ENCODE measurements around the gene ADCY7.

Gene ADCY7

GRCh38 chr16:50248845-50249244, 17.5 kb upstream of the ADCY7 start:
- no peak for DNase-seq (ENCODE audit: low spot score)

DNA sequence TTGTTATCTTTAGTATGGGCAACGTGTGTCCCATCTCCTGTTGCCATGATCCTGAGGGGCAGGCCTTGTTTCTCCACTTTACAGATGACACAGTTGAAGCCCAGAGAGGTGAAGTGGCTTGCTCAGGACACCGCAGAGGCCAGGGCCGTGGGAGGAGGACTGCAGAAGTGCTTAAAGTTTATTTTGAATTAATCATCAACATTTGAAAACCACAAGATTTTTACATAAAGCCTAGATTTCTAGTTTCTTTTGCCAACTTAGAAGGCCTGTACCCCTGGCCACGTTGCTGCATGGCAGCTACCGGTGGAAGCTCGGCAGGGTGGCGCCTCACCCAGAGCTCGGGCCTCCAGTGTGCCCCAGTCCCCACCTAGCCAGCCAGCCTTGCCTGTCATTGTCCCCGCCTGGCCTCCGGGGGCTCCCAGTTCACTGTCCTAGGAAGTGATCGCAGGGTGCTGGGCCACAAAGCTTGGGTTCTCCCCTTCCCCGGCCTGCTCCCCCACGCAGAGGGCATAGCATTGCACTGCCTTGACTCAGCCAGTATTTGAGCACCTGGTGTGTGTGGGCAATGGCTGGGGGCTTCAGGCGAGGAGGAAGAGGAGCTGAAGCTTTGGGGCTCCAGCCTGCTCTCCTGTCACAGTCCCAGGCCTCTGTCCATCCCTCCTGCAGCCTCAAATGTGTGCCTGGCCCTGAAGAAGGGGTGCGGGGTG, 14.8 kb upstream of the ADCY7 start:
- DNase-seq (ENCODE audit: low spot score) = no peak

DNA sequence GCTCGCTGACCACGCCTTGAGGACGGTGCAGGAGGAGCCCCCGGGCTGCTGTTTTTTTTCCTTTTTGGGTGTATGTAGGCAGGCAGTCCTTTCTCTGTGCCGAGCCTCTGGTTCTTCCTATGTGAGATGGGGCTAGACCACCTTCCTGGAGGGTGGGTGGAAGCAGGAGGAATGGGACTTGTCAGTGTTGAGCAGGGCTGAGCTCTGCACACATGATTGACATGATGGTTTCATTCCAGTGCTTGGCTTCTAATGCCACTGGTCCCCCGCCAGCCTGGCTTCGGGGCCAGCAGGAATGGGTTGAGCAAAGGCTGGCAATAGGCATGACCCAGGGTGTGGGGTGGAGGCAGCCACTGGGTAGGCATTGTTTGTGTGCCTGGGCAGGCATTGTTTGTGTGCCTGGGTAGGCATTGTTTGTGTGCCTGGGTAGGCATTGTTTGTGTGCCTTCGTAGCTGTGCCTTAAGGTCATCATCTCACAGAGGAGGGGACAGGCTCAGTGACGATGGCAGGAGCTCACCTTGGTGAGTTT, 14.2 kb upstream of the ADCY7 start:
- no peak for DNase-seq (ENCODE audit: low spot score)

GRCh38 chr16:50252874-50253513, 13.4 kb upstream of the ADCY7 start:
- DNase-seq (ENCODE audit: low spot score) = no peak

DNA sequence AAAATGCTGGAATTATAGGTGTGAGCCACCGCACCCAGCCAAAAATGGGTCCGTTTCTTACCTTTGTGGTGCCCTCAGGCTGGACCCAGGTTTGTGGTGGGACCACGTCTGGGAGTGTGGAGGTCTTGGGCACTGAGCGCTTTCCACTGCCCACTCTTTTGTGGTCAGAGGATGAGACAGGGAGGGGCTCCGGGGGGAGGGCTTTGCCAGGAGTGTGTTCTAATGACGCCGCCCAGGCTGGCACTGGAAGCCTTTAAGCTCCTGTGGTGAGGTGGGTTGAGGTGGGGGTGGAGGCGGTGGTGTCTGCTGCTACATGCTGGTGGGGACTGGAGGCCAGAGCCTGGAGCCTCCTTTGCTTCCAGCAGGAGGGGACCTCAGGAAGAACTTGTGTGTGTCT, 12.8 kb upstream of the ADCY7 start:
- DNase-seq (ENCODE audit: low spot score) = no peak

DNA sequence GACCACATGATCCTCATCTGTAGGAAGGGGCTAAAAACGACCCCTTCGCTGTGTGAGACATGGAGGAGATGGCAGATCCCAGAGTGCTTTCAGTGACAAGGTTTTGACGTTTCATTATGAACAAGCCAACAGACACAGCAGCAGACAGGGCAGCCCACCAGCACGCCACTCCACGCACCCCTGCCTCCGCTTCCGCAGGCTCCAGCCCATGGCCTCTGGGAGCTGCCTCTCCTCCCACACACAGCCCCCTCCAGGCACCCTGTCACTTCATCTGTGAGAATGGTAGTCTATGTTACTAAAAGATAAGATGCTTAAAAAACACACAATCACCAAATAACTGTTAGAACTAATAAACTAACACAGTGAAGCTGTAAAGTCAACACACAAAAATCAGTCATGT, 12.3 kb upstream of the ADCY7 start:
- DNase-seq (ENCODE audit: low spot score) = no peak

DNA sequence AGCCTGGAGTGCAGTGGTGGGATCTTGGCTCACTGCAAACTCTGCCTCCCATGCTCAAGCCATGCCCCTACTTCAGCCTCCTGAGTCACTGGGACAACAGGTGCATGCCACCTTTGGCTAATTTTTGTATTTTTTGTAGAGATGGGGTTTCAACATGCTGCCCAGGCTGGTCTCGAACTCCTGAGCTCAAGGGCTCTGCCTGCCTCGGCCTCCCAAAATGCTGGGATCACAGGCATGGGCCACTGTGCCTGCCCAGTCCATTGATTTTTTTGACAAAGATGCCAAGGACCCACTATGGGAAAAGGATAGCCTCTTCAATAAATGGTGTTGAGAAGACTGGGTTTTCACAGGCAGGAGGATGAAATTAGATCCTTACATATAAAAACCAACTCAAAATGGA, 10.8 kb upstream of the ADCY7 start:
- DNase-seq (ENCODE audit: low spot score) = no peak

DNA sequence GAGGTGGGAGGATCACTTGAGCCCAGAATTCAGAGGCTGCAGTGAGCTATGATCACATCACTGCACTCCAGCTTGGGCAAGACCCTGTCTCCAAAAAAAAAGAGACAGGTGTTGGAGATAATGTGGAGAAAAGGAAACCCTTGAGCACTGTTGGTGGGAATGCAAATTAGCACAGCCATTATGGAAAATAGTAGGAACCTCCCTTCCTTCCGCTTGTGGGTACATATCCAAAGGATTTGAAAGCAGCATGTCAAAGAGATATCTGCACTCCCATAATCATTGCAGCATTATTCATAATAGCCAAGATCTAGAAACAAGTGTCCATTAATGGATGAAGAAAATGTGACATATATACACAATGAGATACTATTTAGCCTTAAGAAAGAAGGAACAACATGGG, 9.7 kb upstream of the ADCY7 start:
- no peak for DNase-seq (ENCODE audit: low spot score)

- no peak for DNase-seq (ENCODE audit: low spot score)
Observed at GRCh38 chr16:50257876-50258275, 8.5 kb upstream of the ADCY7 start.

- no peak for DNase-seq (ENCODE audit: low spot score)
Observed at GRCh38 chr16:50259334-50260205, 6.8 kb upstream of the ADCY7 start.

GRCh38 chr16:50260206-50261159, 5.9 kb upstream of the ADCY7 start:
- DNase-seq (ENCODE audit: low spot score) = no peak

GRCh38 chr16:50261160-50261706, 5.1 kb upstream of the ADCY7 start:
- DNase-seq (ENCODE audit: low spot score) = no peak

- no peak for DNase-seq (ENCODE audit: low spot score)
Observed at GRCh38 chr16:50261707-50262235, 4.6 kb upstream of the ADCY7 start.

DNA sequence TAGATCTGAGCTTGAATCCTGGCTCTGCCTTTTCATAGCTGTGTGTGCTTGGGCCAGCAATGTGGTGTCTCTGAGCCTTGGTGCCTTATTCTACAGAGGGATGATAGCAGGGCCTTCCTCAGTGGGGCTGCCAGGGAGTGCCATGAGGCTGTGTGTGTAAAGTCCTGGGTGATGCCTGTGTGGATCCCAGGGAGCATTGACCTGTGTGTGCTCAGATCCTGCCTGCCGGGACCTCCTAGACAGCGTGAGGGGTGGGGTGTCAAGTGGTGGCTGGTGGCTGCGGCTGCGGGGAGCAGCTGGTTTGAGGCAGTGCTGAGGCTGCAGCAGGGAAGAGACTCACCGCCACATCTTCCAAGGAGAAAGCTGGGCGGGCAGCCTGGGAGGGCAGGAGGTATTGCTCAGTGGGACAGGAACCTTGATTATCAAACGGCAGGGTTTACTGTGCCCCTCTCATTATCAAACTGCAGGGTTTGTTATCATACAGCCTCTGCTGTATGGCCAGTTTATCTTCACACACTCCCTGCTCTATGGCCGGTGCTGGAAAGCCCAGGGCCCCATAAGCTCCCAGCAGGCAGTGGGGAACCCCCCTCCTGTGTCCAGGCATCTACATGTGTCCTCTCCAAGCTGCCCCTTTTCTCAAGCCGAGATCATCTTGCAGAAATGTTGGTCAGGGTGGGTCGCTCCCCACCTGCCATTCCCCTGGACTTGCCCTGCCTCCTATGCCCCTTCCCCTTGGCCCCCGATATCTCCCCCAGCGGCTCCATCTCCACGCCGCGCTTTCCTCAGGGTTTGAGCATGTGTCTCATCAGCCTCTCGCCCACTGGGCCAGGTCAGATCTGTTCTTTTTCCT, 3.1 kb upstream of the ADCY7 start:
- DNase-seq (ENCODE audit: low spot score) = no peak

DNA sequence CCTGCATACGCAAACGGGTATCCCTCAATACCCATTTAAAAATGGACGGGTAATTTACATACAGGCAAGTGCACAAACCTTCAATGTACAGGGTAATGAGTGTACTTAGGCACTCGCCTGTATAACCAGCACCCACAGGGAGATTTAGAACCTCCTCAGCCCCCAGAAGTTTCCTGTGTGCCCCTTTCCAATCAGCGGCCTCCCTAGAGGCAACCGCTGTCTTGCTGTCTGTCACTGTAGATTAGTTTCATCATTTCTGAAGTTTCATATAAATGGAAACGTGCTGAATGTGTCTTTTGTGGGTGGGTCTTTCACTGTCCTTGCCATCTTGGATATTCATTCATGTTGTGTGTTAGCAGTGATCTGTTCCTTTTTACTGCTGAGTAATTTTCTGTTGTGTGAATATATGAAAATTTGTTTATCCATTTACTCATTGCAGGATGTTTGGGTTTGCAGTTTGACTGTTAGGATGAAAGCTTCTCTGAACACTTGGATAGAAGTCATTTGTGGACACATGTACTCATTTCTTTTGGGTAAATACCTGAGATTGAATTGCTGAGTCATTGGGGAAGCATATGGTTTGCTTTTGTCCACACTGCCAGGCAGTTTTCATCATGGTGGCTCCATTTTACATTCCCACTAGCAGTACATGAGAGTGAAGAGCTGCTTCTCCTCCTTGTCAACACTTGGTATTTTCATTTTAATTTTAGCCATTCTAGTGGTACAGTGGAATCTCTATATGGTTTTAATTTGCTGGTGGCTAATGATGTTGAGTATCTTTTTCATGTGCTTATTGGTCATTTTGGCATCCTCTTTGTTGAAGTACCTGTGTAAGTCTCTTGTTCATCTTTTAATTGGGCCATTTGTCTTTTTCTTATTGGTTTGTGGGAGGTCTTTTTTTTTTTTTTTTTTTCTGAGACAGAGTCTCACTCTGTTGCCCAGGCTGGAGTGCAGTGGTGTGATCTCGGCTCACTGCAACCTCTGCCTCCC, 2.1 kb upstream of the ADCY7 start:
- no peak for DNase-seq (ENCODE audit: low spot score)

GRCh38 chr16:50265260-50265659, 1.1 kb upstream of the ADCY7 start:
- DNase-seq (ENCODE audit: low spot score) = no peak

GRCh38 chr16:50265716-50266336, 525 bp upstream of the ADCY7 start:
- DNase-seq (ENCODE audit: low spot score) = no peak

DNA sequence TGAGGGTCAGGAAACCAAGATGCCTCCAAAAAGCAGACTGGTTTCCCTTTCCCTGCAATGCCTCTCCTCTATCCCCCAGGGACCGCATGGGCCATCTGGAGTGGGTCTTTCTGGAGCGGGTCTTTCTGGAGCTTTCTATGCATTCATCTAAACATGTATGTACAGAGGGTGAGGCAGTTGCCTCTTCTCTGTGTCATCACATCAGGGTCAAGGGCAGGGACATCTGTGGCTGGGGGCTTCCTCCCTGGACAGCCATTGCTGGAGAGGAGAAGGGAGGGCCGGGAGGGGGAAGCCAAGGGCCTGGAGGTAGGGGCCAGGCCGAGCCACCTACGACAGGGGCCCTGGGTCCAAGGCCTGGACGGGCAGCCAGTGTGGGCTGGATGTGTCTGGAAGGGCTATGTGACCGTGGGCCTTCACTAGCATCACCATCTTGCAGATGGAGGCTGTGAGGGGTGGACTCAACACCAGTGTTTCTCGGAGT, 840 bp downstream of the ADCY7 start:
- no peak for DNase-seq (ENCODE audit: low spot score)

Data from NAMALWA (cell line).